ENCODE results near the gene PPARGC1A.

DNA sequence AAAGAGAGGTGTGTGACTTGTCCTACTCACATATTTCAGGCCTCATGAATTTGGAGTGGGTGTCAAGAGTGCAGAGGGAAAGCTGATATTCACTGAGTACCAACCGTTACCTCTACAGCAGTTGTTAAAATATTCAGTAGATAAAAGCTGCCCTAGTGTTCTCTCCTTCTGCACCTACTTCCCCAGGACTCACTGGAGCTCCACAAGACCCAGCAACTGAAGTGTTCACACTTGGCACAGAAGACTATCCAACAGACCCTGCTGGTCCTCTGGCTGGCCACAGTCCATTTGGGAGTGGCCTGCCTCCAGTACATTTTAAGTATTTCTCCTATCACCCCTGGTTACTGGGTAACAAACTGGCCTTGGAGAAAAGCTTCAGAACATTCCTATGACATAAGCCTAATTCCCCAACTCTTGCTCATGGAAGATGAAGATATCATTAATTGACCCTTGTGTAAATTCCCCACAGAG, 70.8 kb downstream of the PPARGC1A start:
- TF ChIP-seq, protein P1, sequence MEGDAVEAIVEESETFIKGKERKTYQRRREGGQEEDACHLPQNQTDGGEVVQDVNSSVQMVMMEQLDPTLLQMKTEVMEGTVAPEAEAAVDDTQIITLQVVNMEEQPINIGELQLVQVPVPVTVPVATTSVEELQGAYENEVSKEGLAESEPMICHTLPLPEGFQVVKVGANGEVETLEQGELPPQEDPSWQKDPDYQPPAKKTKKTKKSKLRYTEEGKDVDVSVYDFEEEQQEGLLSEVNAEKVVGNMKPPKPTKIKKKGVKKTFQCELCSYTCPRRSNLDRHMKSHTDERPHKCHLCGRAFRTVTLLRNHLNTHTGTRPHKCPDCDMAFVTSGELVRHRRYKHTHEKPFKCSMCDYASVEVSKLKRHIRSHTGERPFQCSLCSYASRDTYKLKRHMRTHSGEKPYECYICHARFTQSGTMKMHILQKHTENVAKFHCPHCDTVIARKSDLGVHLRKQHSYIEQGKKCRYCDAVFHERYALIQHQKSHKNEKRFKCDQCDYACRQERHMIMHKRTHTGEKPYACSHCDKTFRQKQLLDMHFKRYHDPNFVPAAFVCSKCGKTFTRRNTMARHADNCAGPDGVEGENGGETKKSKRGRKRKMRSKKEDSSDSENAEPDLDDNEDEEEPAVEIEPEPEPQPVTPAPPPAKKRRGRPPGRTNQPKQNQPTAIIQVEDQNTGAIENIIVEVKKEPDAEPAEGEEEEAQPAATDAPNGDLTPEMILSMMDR (IDR thresholded peaks at IDR 0.05): no peak
- no peak for TF ChIP-seq POLR2A (IDR thresholded peaks at IDR 0.05)

Measured in esophagus squamous epithelium (tissue), 4 donors.